ENCODE results near the gene POMT1.

Gene POMT1

GRCh38 chr9:131476777-131477345, 25.9 kb upstream of the POMT1 start:
- DNase-seq: no peak

GRCh38 chr9:131477367-131477766, 25.4 kb upstream of the POMT1 start:
- no peak for DNase-seq

GRCh38 chr9:131477816-131478419, 24.8 kb upstream of the POMT1 start:
- DNase-seq: no peak

GRCh38 chr9:131478421-131478868, 24.3 kb upstream of the POMT1 start:
- peak; percentile 70 for DNase-seq

- no peak for DNase-seq
These were observed 23.8 kb upstream of the POMT1 start for GRCh38 chr9:131478911-131479310.

GRCh38 chr9:131480258-131480657, 22.5 kb upstream of the POMT1 start:
- DNase-seq: no peak

GRCh38 chr9:131481441-131482342, 21.0 kb upstream of the POMT1 start:
- no peak for DNase-seq

- DNase-seq: no peak
These were observed 20.2 kb upstream of the POMT1 start for GRCh38 chr9:131482343-131483006.

GRCh38 chr9:131483319-131484050, 19.2 kb upstream of the POMT1 start:
- no peak for DNase-seq

- no peak for DNase-seq
These were observed 18.7 kb upstream of the POMT1 start for GRCh38 chr9:131484051-131484445.

GRCh38 chr9:131484560-131485185, 18.0 kb upstream of the POMT1 start:
- DNase-seq: no peak

GRCh38 chr9:131485206-131485605, 17.5 kb upstream of the POMT1 start:
- DNase-seq: no peak

- DNase-seq: no peak
These were observed 16.8 kb upstream of the POMT1 start for GRCh38 chr9:131485728-131486422.

- no peak for DNase-seq
These were observed 15.7 kb upstream of the POMT1 start for GRCh38 chr9:131487001-131487400.

- DNase-seq: no peak
These were observed 15.1 kb upstream of the POMT1 start for GRCh38 chr9:131487621-131488031.

GRCh38 chr9:131490514-131490913, 12.2 kb upstream of the POMT1 start:
- DNase-seq: no peak

- DNase-seq: no peak
These were observed 11.6 kb upstream of the POMT1 start for GRCh38 chr9:131491001-131491710.

- no peak for DNase-seq
These were observed 10.6 kb upstream of the POMT1 start for GRCh38 chr9:131492070-131492469.

- no peak for DNase-seq
These were observed 8.3 kb upstream of the POMT1 start for GRCh38 chr9:131494296-131494870.

- DNase-seq: no peak
These were observed 6.9 kb upstream of the POMT1 start for GRCh38 chr9:131495785-131496184.
